Bronchial epithelial cell (primary cell): ENCODE measurements around the gene PTPRA. TPM values are rescaled to one million over a fixed set of nuclear protein-coding genes. Genes with fewer than 3 reads are reported as not detected.
"Not testable (repeated sequence)": the region's sequence is repeated elsewhere in the genome, so short reads cannot be mapped to it uniquely, and the experiment has no call there.

Experiments used
- DNase-seq: peaks from one replicate; pipeline ENCODE4 v3.0.0-alpha.2; 2010; ENCODE audit warnings: low read depth
- FAIRE-seq: peaks from 2 replicates; lab custom pipeline; 2011; peaks lifted over from hg19 to GRCh38; lab: Jason Lieb, UNC
- H3K27me3 ChIP-seq: 2 replicates; pipeline ENCODE4 v1.5.1; 2011; ENCODE audit warnings: low read length; ENCODE audit not compliant: control insufficient read depth, insufficient read depth
- H3K36me3 ChIP-seq: 2 replicates; pipeline ENCODE4 v1.5.1; 2011; ENCODE audit warnings: low read length; ENCODE audit not compliant: control insufficient read depth, insufficient read depth
- H3K4me3 ChIP-seq: 2 replicates; pipeline ENCODE4 v1.5.1; 2011; ENCODE audit warnings: mild to moderate bottlenecking, low read depth, low read length, control low read depth
- total RNA-seq: library from RNA; depleted of rRNA; stranded (reverse); fragments of >200 nt; gene quantifications from 2 replicates; pipeline ENCODE4 v1.2.1, GENCODE V29; 2014
- TF ChIP-seq, protein P1 (sequence below): IDR thresholded peaks from 2 replicates; pipeline ENCODE4 v1.5.1; 2011; ENCODE audit warnings: mild to moderate bottlenecking, moderate library complexity, low read length, control low read depth, inconsistent platforms; ENCODE audit not compliant: insufficient read depth, severe bottlenecking

The PTPRA gene
- total RNA-seq, 1 donor from 2014 or later = 20.8 TPM

DNA sequence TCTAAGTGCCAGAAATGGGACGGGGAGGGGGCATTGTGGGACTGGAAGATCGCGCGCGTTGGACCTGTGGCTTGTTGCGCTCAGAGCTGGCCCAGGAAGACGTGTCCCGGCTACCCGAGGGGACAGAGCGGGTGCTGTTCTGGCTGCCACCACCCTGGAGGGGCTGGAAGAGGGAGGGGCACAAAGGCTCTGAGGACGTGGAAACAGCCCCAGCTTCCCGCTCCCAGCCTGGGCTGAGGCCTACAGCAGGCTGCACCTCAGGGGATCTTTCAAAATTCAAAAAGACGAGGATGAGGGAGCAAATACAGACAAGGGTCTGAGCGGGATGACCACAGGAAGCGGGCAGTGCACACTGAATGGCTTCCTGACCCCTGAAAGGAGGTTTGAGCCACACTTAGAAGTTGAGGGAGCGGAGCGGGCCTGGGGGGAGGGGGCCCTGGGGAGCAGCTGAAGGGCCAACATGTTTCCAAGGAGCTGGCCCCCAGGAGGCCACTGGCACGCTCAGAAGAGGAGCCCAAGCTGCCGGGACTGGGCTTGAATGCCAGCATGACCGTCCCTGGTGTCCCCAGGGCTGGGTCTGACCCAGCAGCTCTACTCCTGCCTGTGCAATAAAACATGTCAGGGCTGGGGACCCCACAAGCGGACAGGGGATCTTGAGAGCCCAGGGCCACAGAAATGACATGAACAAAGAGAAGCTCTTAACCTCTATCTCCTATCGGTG is 199.4 kb downstream of the PTPRA start:
- no peak overlapping the region for H3K4me3 ChIP-seq
- TF ChIP-seq, protein P1, sequence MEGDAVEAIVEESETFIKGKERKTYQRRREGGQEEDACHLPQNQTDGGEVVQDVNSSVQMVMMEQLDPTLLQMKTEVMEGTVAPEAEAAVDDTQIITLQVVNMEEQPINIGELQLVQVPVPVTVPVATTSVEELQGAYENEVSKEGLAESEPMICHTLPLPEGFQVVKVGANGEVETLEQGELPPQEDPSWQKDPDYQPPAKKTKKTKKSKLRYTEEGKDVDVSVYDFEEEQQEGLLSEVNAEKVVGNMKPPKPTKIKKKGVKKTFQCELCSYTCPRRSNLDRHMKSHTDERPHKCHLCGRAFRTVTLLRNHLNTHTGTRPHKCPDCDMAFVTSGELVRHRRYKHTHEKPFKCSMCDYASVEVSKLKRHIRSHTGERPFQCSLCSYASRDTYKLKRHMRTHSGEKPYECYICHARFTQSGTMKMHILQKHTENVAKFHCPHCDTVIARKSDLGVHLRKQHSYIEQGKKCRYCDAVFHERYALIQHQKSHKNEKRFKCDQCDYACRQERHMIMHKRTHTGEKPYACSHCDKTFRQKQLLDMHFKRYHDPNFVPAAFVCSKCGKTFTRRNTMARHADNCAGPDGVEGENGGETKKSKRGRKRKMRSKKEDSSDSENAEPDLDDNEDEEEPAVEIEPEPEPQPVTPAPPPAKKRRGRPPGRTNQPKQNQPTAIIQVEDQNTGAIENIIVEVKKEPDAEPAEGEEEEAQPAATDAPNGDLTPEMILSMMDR = no peak
- DNase-seq (no peak), FAIRE-seq (no peak)
- H3K27me3 ChIP-seq = peaks cover 6% of the 10 kb centered on the region
- no peaks in the 10 kb centered on the region for H3K36me3 ChIP-seq

DNA sequence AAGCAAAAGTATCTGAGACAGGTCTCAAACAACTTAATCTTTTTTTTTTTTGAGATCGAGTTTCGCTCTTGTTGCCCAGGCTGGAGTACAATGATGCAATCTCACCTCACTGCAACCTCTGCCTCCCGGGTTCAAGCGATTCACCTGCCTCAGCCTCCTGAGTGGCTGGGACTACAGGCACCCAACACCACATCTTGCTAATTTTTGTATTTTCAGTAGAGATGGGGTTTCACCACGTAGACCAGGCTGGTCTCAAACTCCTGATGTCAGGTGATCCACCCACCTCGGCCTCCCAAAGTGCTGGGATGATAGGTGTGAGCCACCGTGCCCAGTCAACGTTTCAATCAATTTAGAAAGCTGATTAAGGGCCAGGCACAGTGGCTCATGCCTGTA is 200.0 kb downstream of the PTPRA start:
- not testable (repeated sequence) for FAIRE-seq, DNase-seq, H3K36me3 ChIP-seq, H3K27me3 ChIP-seq, H3K4me3 ChIP-seq

DNA sequence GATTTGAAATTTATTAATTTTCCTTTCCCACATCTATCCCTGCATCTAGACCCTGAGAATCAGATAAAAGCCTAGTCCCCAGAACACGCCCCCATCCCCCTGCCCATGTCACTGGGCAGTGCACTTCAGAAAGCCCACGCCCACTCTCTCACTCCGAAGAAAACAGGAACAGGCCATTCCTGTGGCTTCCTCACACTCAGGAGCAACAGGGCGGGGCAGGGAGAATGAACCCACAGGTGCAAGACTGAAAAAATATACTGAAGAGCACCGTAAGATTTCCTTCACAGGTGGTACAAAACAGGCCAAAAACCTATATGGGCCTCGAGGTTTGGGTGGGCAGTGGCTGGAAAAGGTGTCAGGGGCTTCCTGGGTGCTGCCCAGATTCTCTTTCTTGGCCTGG is 201.5 kb downstream of the PTPRA start:
- H3K4me3 ChIP-seq = no peak overlapping the region
- FAIRE-seq (no peak), DNase-seq (peak; percentile 5)
- TF ChIP-seq, protein P1 = no peak
- H3K36me3 ChIP-seq = no peaks in the 10 kb centered on the region
- peaks cover 6% of the 10 kb centered on the region for H3K27me3 ChIP-seq

DNA sequence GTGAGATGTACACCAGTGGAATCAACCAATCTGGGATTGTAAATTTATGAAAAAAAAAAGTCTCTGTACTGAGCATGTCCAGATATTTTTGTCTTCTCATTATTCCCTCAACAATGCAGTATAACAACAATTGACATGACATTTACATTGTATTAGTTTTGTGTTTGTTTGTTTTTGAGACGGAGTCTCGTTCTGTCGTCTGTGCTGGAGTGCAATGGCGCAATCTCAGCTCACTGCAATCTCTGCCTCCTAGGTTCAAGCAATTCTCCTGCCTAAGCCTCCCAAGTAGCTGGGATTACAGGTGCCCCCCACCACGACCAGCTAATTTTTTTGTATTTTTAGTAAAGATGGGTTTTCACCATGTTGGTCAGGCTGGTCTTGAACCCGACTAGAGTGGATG is 202.0 kb downstream of the PTPRA start:
- FAIRE-seq, DNase-seq, H3K27me3 ChIP-seq, H3K4me3 ChIP-seq, H3K36me3 ChIP-seq: not testable (repeated sequence)

DNA sequence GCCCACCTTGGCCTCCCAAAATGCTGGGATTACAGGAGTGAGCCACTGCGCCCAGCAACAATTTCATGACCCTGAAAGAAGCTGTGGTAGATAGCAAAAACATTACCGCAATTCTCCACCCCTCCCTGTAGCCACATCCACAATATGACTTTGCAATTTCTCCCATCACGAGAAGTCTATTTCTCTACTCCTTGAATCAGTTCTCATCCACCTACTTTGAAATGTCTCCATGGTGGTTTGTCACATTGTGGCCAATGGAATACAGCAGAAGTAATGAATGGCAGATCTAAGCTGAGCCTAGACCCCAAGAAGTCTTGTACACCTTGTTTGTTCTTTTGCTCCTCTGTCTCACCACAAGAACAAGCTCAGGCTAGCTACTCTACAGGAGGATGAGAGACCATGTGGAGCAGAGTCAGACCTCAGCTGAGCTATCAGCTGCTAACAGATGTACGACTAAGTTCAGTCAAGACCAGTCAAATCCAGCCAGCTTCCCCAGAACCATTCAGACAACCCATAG is 204.4 kb downstream of the PTPRA start:
- TF ChIP-seq, protein P1 = no peak
- peak; percentile 38 for DNase-seq
- Histone ChIP-seq H3K27me3 (peaks cover 19% of the 10 kb centered on the region), H3K36me3 (no peaks in the 10 kb centered on the region), H3K4me3 (no peak overlapping the region)
- FAIRE-seq = no peak

DNA sequence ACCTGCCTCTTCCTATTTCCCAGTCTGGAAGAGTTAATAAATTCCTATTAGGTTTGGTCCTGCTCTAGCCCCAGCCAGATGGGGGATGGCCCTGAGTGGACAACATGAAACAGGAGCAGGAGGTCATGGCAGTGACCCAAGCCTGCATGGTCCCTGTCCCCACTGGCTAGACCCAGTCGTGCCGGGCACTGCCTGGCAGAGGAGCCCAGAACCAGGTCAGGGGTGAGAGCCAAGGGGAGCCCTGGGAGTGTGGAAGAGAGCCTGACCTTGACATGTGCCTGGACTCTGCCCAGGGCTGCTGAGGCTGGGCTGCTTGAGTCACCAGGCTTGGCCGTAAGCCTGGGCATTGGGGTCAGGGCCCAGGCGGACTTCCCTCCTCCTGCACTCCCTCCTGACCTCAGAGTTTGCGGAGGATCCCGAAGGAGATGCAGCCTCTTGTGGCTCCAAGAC is 207.7 kb downstream of the PTPRA start:
- DNase-seq = no peak
- peaks cover 19% of the 10 kb centered on the region for H3K27me3 ChIP-seq
- H3K4me3 ChIP-seq = no peak overlapping the region
- no peaks in the 10 kb centered on the region for H3K36me3 ChIP-seq
- TF ChIP-seq, protein P1 = no peak
- no peak for FAIRE-seq
